Measurements from ENCODE around the gene AFMID. TPM values are rescaled to one million over a fixed set of nuclear protein-coding genes. Genes with fewer than 3 reads are reported as not detected.

AFMID gene
- total and polyA plus RNA-seq, 2 of the 13 experiments (the other 11 are each of a cell fraction or from before 2014, with no cell fraction given): 249 to 270 TPM

GRCh38 chr17:78242024-78242742 lies 55.0 kb downstream of the AFMID start (continued):
- TF ChIP-seq MLX (CRISPR knock-in tag; IDR thresholded peaks at IDR 0.05) (no peak), ZNF691 (CRISPR knock-in tag; IDR thresholded peaks at IDR 0.05; ENCODE audit: borderline replicate concordance, low read depth) (no peak), ZNF275 (CRISPR knock-in tag; IDR thresholded peaks at IDR 0.05; ENCODE audit: borderline replicate concordance) (no peak), SATB2 (CRISPR knock-in tag; IDR thresholded peaks at IDR 0.05) (no peak), HNF4A (CRISPR knock-in tag; IDR thresholded peaks at IDR 0.05) (no peak), ZNF446 (CRISPR knock-in tag; IDR thresholded peaks at IDR 0.05) (no peak), CEBPB (IDR thresholded peaks at IDR 0.05; ENCODE audit: borderline replicate concordance, low read depth, low read length) (no peak), U2AF2 (IDR thresholded peaks at IDR 0.05; ENCODE audit: low read depth, low read length) (no peak), TRIM22 (IDR thresholded peaks at IDR 0.05) (no peak), TFAP4 (IDR thresholded peaks at IDR 0.05; ENCODE audit: borderline replicate concordance, low read depth) (no peak; the same call in 1 of the 2 replicates), GRHL1 (CRISPR knock-in tag; conservative IDR thresholded peaks at IDR 0.05) (no peak), ZNF766 (CRISPR knock-in tag; IDR thresholded peaks at IDR 0.05; ENCODE audit: borderline replicate concordance) (no peak), THAP7 (CRISPR knock-in tag; IDR thresholded peaks at IDR 0.05) (no peak), FOXK2 (IDR thresholded peaks at IDR 0.05) (no peak), ATM (IDR thresholded peaks at IDR 0.05; ENCODE audit: borderline replicate concordance) (no peak), HIVEP1 (CRISPR knock-in tag; IDR thresholded peaks at IDR 0.05) (no peak), JUN (CRISPR knock-in tag; IDR thresholded peaks at IDR 0.05) (0 out of 2 replicates have a peak, but pooled peaks have one; percentile 3), SMARCC2 (IDR thresholded peaks at IDR 0.05) (no peak), POLR2AphosphoS2 (IDR thresholded peaks at IDR 0.05; ENCODE audit: low read depth, low read length) (no peak), ATAD3A (CRISPR knock-in tag; IDR thresholded peaks at IDR 0.05) (no peak), ZMYM4 (CRISPR knock-in tag; IDR thresholded peaks at IDR 0.05) (no peak), LBX2 (CRISPR knock-in tag; IDR thresholded peaks at IDR 0.05; ENCODE audit: borderline replicate concordance) (no peak), NFATC3 (CRISPR knock-in tag; IDR thresholded peaks at IDR 0.05) (no peak), SMARCE1 (IDR thresholded peaks at IDR 0.05; ENCODE audit: borderline replicate concordance) (no peak)

All from HepG2 (cell line).